ENCODE measurements around the gene DLG4. TPM values are rescaled to one million over a fixed set of nuclear protein-coding genes. Genes with fewer than 3 reads are reported as not detected.
A peak's percentile ranks its signal among the peaks of the same experiment; 100 is the strongest.

Gene DLG4
- total and polyA plus RNA-seq, 2 donors (not counting 1 experiment from before 2014, with no cell fraction given) = 2.0 to 12.5 TPM

DNA sequence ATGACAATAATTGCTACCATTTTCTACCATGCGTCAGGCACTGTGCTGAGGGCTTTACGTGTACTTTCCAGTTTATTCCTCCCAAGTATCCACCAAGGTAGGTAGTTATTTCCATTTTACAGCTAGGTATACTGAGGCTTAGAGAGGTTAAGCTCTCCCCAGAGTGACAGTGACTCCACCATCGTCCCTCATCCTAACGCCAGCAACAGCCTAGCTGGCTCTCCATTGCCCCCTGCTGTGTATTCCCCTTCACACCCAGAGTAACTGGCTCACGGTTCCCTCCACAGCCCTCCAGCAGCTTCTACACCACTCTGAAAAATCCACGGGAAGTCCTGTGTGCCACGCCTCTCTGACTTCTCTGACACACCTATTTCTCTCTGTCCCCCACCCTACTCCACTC, 33.4 kb downstream of the DLG4 start:
- ChIA-PET CTCF (interaction anchor here (1.1 to 1.7 kb wide), 3 partner anchors 9 to 140 kb away, joined by 3 to 11 read pairs (median 6); no protein-coding TSS in a partner anchor), POLR2A (interaction anchor here (0.6 kb wide), 1 partner anchor 54 kb away, joined by 4 read pairs; no protein-coding TSS in a partner anchor)
- Mint-ChIP-seq H3K27me3 (peaks cover 8% of the 10 kb centered on the region), H3K4me3 (no peak overlapping the region), H3K4me1 (peaks cover 3% of the 10 kb centered on the region), H3K27ac (no peak overlapping the region), H3K9me3 (ENCODE audit: insufficient read depth) (no peaks in the 10 kb centered on the region)
- DNase-seq (peak; percentile 16), ATAC-seq (ENCODE audit: low read depth) (no peak)
- TF ChIP-seq, protein P1, sequence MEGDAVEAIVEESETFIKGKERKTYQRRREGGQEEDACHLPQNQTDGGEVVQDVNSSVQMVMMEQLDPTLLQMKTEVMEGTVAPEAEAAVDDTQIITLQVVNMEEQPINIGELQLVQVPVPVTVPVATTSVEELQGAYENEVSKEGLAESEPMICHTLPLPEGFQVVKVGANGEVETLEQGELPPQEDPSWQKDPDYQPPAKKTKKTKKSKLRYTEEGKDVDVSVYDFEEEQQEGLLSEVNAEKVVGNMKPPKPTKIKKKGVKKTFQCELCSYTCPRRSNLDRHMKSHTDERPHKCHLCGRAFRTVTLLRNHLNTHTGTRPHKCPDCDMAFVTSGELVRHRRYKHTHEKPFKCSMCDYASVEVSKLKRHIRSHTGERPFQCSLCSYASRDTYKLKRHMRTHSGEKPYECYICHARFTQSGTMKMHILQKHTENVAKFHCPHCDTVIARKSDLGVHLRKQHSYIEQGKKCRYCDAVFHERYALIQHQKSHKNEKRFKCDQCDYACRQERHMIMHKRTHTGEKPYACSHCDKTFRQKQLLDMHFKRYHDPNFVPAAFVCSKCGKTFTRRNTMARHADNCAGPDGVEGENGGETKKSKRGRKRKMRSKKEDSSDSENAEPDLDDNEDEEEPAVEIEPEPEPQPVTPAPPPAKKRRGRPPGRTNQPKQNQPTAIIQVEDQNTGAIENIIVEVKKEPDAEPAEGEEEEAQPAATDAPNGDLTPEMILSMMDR (IDR thresholded peaks at IDR 0.05) = no peak
- TF ChIP-seq EZH2 (IDR thresholded peaks at IDR 0.05; ENCODE audit: borderline replicate concordance, insufficient read depth, low read depth, low read length, poor library complexity, severe bottlenecking) = no peak
- Histone ChIP-seq H2AFZ (ENCODE audit: insufficient read depth, low read depth, low read length, poor library complexity, severe bottlenecking) (no peak overlapping the region), H3K9ac (ENCODE audit: low read length) (no peak overlapping the region), H3K27ac (ENCODE audit: low read length in 2 of 2) (no peak overlapping the region), H3K4me1 (ENCODE audit: control insufficient read depth in 2 of 2, insufficient read depth in 2 of 2, low read length in 2 of 2) (no peaks in the 10 kb centered on the region), H3K27me3 (replicated peaks in 1 of 4; ENCODE audit: control extremely low read depth in 1 of 4, control insufficient read depth in 3 of 4, insufficient read depth in 4 of 4, low read length in 3 of 4) (no peaks in the 10 kb centered on the region), H3K79me2 (ENCODE audit: control insufficient read depth, insufficient read depth, low read length) (no peaks in the 10 kb centered on the region), H3K4me2 (replicated peaks; ENCODE audit: low read depth, low read length, poor library complexity, severe bottlenecking) (no peak overlapping the region), H3K36me3 (replicated peaks in 1 of 2; ENCODE audit: control extremely low read depth in 1 of 2, control insufficient read depth in 1 of 2, extremely low read depth in 1 of 2, insufficient read depth in 2 of 2, low read length in 1 of 2) (no peaks in the 10 kb centered on the region), H3K9me3 (ENCODE audit: control extremely low read depth in 1 of 3, control insufficient read depth in 2 of 3, insufficient read depth in 1 of 3, low read length in 2 of 3) (no peaks in the 10 kb centered on the region), H3K4me3 (ENCODE audit: control extremely low read depth in 1 of 5, extremely low read depth in 1 of 5, insufficient read depth in 1 of 5, low read depth in 2 of 5, low read length in 4 of 5) (no peak overlapping the region), H4K20me1 (ENCODE audit: control insufficient read depth, insufficient read depth, low read length, poor library complexity, severe bottlenecking) (no peaks in the 10 kb centered on the region)
- WGBS (ENCODE audit: insufficient coverage) = 65% methylated on average over 5 of the region's 7 CpGs
- intact Hi-C loops (cut with micrococcal nuclease) = no loop called here

DNA sequence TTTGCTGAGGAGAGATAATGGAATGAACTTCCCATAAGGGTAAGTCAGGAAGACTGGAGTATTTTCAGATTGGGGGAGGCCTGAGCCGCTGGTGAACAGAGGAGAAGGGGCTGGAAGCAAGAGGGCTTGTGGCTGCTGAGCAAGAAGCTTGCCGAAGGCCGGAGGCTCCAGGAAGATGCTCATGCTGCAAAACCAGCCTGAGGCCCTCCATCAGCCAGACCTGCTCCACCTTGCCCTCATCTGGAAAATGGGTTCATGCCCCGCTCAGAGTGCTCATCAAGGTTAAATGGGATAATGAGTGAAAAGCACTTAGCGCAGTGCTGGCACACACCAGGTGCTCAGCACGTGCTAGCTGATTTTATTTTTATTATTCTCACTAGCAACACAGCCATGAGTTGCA, 35.0 kb downstream of the DLG4 start:
- no peak overlapping the region for H3K4me2 ChIP-seq (replicated peaks; ENCODE audit: low read depth, low read length, poor library complexity, severe bottlenecking)
- H3K9me3 ChIP-seq (ENCODE audit: control extremely low read depth in 1 of 3, control insufficient read depth in 2 of 3, insufficient read depth in 1 of 3, low read length in 2 of 3) = no peaks in the 10 kb centered on the region
- H4K20me1 ChIP-seq (ENCODE audit: control insufficient read depth, insufficient read depth, low read length, poor library complexity, severe bottlenecking) = no peaks in the 10 kb centered on the region
- WGBS (ENCODE audit: insufficient coverage) = 90% methylated on average over 3 of the region's 6 CpGs
- H3K27me3 ChIP-seq (replicated peaks in 1 of 4; ENCODE audit: control extremely low read depth in 1 of 4, control insufficient read depth in 3 of 4, insufficient read depth in 4 of 4, low read length in 3 of 4) = no peaks in the 10 kb centered on the region
- DNase-seq = no peak
- CTCF ChIA-PET = interaction anchor here (0.6 to 1.0 kb wide), 2 partner anchors 165 to 201 kb away, joined by 3 read pairs; no protein-coding TSS in a partner anchor
- H3K4me3 ChIP-seq (ENCODE audit: control extremely low read depth in 1 of 5, extremely low read depth in 1 of 5, insufficient read depth in 1 of 5, low read depth in 2 of 5, low read length in 4 of 5) = no peak overlapping the region
- no peak overlapping the region for H3K27ac Mint-ChIP-seq
- peaks cover 8% of the 10 kb centered on the region for H3K27me3 Mint-ChIP-seq
- H3K79me2 ChIP-seq (ENCODE audit: control insufficient read depth, insufficient read depth, low read length) = no peaks in the 10 kb centered on the region
- H3K4me1 ChIP-seq (ENCODE audit: control insufficient read depth in 2 of 2, insufficient read depth in 2 of 2, low read length in 2 of 2) = no peaks in the 10 kb centered on the region
- ATAC-seq (ENCODE audit: low read depth) = no peak
- no peak for TF ChIP-seq EZH2 (IDR thresholded peaks at IDR 0.05; ENCODE audit: borderline replicate concordance, insufficient read depth, low read depth, low read length, poor library complexity, severe bottlenecking)
- TF ChIP-seq, protein P1 (IDR thresholded peaks at IDR 0.05) = no peak
- no peaks in the 10 kb centered on the region for H3K9me3 Mint-ChIP-seq (ENCODE audit: insufficient read depth)
- H3K27ac ChIP-seq (ENCODE audit: low read length in 2 of 2) = no peak overlapping the region
- POLR2A ChIA-PET = interaction anchor here (0.5 to 1.0 kb wide), 2 partner anchors 20 to 368 kb away, joined by 3 to 6 read pairs; no protein-coding TSS in a partner anchor
- H3K9ac ChIP-seq (ENCODE audit: low read length) = no peak overlapping the region
- H3K36me3 ChIP-seq (replicated peaks in 1 of 2; ENCODE audit: control extremely low read depth in 1 of 2, control insufficient read depth in 1 of 2, extremely low read depth in 1 of 2, insufficient read depth in 2 of 2, low read length in 1 of 2) = no peaks in the 10 kb centered on the region
- H3K4me3 Mint-ChIP-seq = no peak overlapping the region
- peaks cover 3% of the 10 kb centered on the region for H3K4me1 Mint-ChIP-seq
- intact Hi-C loops (cut with micrococcal nuclease) = no loop called here
- no peak overlapping the region for H2AFZ ChIP-seq (ENCODE audit: insufficient read depth, low read depth, low read length, poor library complexity, severe bottlenecking)

Data from B cell (primary cell).